ENCODE measurements around the gene TSPO2. TPM values are rescaled to one million over a fixed set of nuclear protein-coding genes. Genes with fewer than 3 reads are reported as not detected.

Gene TSPO2
- total and polyA plus RNA-seq, 2 donors (not counting 3 experiments of a cell fraction or from before 2014, with no cell fraction given): not detected

- Histone ChIP-seq H3K9ac (replicated peaks; ENCODE audit: extremely low read depth, insufficient read depth, low read length) (no peak within 1 kb of the TSS), H3K4me2 (ENCODE audit: insufficient read depth, low read length) (no peak within 1 kb of the TSS), H3K79me2 (ENCODE audit: control insufficient read depth, insufficient read depth, low read length) (no peaks in the 10 kb centered on the region), H3K27me3 (ENCODE audit: control insufficient read depth in 2 of 2, insufficient read depth in 2 of 2, low read length in 2 of 2) (peaks cover 0 to 2% of the 10 kb centered on the region in 2 experiments), H3K27ac (ENCODE audit: insufficient read depth, low read depth, low read length) (no peak within 1 kb of the TSS), H4K20me1 (replicated peaks; ENCODE audit: control insufficient read depth, extremely low read depth, insufficient read depth, low read length) (no peaks in the 10 kb centered on the region), H3K9me3 (replicated peaks; ENCODE audit: control insufficient read depth, insufficient read depth, low read length) (no peaks in the 10 kb centered on the region), H2AFZ (ENCODE audit: low read depth, low read length) (no peak within 1 kb of the TSS), H3K9me1 (replicated peaks; ENCODE audit: control insufficient read depth, extremely low read depth, insufficient read depth, low read length) (no peaks in the 10 kb centered on the region), H3K4me3 (replicated peaks in 1 of 3; ENCODE audit: insufficient read depth in 1 of 3, low read depth in 1 of 3, low read length in 3 of 3) (no peak within 1 kb of the TSS), H3K4me1 (ENCODE audit: control insufficient read depth, extremely low read depth, insufficient read depth, low read length) (peaks cover 2% of the 10 kb centered on the region), H3K36me3 (ENCODE audit: control insufficient read depth in 2 of 2, extremely low read depth in 1 of 2, insufficient read depth in 2 of 2, low read length in 2 of 2) (no peaks in the 10 kb centered on the region)
- BruUV-seq (replicated peaks): no TSS peak
- dilution Hi-C loops (cut with MboI; ENCODE audit: extremely low pct_ligation_motif_present, low sequenced_read_pairs): no loop called here
- POLR2A ChIA-PET: no interaction called here
- CTCF ChIA-PET: interaction anchor here (1.1 to 3.0 kb wide), 10 partner anchors 9 to 496 kb away, joined by 3 to 22 read pairs (median 10); no protein-coding TSS in a partner anchor
- TF ChIP-seq MAX (IDR thresholded peaks at IDR 0.05; ENCODE audit: insufficient read depth, insufficient read length): no peak
- peak; percentile 69 to 71 for TF ChIP-seq CTCF (IDR thresholded peaks at IDR 0.05; ENCODE audit: extremely low read depth in 1 of 2, insufficient read depth in 1 of 2, low read depth in 1 of 2, low read length in 2 of 2)
- intact Hi-C loops (cut with micrococcal nuclease): no loop called here
- no peak for FAIRE-seq
- DNase-seq (ENCODE audit: low read depth, low spot score): peak; percentile 22
Observed at GRCh38 chr6:41039060-41039998, 2.9 kb upstream of the TSPO2 start, which contains the start of gene UNC5CL. Gene UNC5CL, minus strand, starts transcription at chr6:41039221. Its CDS starts 4,147 bp downstream, at chr6:41035074.
